Fibroblast of skin of scalp (primary cell): ENCODE data around the gene CHMP2A.
"Not testable (repeated sequence)": the region's sequence is repeated elsewhere in the genome, so short reads cannot be mapped to it uniquely, and the experiment has no call there.

Source experiments
- DNase-seq: peaks from one replicate; pipeline ENCODE4 v3.0.0-alpha.2; 2013

The CHMP2A gene

GRCh38 chr19:58555369-58555885 is 522 bp upstream of the CHMP2A start:
- no peak for DNase-seq

DNA sequence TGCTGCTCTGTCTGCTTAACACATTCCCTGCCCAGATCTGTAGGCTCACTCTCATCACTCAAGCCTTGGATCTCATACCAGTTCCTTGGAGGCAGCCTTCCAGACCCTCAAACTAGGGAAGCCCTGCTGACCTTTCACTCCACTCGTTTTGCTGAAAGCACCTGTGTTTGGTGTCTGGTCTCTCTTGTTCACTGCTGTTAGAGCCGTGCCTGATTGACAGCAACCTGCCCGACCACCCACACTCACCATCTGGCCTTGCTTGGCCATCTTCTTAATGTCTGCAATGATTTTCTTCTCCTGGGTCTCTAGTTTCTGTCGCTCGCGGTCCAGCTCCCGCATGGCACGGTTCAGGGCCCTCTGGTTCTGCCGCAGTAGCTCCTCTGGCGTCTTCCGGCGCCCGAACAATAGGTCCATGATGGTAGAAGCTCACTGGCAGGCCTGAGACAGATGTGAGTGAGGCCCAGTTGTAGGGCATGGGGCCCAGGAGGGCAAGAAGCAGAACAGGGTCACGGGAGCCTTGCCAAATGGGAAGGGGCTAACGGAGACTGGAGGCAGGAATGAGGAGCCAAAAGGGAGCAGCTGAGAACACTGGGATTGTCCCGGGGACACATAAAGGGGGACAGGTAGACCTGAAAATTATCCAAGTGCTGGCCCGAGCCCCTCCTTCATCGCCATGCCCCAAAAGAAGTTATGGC is 959 bp downstream of the CHMP2A start:
- DNase-seq: no peak

- no peak for DNase-seq
These were observed 2.2 kb downstream of the CHMP2A start for GRCh38 chr19:58552655-58553054.

- no peak for DNase-seq
These were observed 3.1 kb downstream of the CHMP2A start for GRCh38 chr19:58551577-58552471.

DNA sequence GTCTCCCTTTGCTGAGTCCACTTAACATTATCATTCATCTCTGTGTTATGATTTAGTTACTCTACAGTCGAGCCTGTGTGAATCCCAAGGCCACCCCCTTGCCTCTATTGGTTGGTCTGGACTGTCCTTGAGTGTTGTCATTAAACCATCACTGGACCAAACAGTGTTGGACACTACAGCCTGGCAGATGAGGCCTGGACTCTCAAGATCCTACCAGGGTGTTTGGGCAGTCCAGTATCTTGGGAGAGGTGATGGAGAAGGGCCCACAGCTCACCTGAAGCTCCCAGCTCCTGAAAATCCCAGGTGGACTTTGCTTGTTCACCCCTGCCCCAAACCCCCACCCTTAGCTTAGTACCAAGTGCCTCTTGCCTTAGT is 3.8 kb downstream of the CHMP2A start:
- no peak for DNase-seq

DNA sequence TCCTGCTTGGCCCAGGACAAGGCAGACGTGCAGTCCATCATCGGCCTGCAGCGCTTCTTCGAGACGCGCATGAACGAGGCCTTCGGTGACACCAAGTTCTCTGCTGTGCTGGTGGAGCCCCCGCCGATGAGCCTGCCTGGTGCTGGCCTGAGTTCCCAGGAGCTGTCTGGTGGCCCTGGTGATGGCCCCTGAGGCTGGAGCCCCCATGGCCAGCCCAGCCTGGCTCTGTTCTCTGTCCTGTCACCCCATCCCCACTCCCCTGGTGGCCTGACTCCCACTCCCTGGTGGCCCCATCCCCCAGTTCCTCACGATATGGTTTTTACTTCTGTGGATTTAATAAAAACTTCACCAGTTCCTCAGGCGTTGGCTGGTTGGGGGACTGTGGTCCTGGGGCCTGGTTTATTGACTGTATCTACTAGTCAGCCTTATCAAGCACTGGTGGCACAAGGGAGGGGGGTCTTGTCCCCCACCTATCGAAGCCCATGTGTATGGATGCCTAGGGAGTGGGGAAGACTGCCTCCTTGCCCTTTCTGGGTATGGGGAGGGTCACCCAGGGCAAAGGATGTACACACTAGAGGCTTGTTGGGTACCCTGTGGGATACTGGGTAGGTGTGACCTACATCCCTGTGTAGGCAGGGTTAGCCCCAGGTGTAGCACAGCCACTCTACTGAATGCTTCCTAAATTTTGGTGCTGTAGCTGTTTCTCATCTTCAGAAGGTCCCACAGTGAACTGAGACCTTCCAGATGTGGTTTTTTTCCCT is 4.4 kb downstream of the CHMP2A start:
- no peak for DNase-seq

GRCh38 chr19:58549664-58550361 is 5.1 kb downstream of the CHMP2A start:
- no peak for DNase-seq

DNA sequence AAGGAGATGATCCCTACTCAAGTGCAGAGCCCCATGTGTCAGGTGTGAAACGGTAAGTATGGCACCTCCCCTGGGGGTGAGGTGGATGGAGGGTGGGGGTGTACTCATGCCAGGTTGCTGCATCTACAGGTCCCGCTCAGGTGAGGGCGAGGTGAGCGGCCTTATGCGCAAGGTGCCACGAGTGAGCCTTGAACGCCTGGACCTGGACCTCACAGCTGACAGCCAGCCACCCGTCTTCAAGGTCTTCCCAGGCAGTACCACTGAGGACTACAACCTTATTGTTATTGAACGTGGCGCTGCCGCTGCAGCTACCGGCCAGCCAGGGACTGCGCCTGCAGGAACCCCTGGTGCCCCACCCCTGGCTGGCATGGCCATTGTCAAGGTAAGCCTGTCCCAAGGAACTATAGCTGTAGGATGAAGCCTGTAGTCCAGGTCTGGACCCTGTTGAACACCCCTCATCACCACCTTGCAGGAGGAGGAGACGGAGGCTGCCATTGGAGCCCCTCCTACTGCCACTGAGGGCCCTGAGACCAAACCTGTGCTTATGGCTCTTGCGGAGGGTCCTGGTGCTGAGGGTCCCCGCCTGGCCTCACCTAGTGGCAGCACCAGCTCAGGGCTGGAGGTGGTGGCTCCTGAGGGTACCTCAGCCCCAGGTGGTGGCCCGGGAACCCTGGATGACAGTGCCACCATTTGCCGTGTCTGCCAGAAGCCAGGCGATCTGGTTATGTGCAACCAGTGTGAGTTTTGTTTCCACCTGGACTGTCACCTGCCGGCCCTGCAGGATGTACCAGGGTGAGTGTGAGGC is 5.8 kb downstream of the CHMP2A start:
- no peak for DNase-seq

DNA sequence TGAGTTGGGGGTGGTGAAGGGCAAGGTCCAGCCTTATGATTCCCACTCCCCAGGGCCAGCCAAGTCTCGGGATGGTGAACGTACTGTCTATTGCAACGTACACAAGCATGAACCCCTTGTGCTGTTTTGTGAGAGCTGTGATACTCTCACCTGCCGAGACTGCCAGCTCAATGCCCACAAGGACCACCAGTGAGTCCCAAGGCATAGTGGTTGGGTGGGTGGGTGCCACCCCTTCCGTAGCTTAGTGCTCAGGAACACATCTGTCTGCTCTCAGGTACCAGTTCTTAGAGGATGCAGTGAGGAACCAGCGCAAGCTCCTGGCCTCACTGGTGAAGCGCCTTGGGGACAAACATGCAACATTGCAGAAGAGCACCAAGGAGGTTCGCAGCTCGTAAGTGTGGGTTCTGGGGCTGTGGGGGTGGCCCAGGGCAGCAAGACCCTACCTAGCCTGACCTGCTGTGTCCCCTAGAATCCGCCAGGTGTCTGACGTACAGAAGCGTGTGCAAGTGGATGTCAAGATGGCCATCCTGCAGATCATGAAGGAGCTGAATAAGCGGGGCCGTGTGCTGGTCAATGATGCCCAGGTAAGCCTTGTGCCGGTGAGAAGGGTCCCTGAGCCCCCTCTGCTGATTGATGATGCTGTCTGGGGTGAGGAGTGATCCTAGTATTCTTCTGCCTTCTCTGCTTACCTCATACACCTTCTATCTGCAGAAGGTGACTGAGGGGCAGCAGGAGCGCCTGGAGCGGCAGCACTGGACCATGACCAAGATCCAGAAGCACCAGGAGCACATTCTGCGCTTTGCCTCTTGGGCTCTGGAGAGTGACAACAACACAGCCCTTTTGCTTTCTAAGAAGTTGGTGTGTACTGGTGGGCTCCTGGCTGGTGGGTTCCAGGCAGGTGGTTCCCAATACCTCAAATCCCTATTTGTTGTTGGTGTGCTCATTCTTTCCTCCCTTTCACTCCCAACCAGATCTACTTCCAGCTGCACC is 7.3 kb downstream of the CHMP2A start:
- no peak for DNase-seq

DNA sequence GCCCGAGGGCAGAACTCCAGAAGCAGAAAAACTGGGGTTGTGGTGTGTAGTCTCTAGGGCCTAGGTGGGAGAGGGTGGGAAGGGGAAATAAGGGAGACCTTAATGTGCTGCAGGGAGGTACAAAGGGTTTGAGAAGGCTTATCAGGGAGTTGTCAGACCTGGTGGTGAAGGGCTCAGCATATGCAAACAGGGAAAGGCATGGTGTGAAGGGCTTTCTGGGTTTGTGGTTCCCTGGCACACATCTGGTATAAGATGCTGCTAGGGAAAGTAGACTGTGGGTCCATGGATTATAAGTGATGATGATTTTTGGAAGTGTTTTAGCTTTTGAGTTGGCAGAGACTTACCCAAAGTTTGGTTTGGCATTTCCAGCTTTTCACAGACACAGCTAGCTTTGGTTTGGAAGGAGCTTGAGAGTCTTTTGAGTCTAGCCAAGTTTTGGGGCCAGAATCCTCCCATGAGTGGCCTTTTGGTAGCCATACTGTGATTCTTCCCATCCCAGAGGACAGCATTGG is 8.8 kb downstream of the CHMP2A start:
- no peak for DNase-seq

DNA sequence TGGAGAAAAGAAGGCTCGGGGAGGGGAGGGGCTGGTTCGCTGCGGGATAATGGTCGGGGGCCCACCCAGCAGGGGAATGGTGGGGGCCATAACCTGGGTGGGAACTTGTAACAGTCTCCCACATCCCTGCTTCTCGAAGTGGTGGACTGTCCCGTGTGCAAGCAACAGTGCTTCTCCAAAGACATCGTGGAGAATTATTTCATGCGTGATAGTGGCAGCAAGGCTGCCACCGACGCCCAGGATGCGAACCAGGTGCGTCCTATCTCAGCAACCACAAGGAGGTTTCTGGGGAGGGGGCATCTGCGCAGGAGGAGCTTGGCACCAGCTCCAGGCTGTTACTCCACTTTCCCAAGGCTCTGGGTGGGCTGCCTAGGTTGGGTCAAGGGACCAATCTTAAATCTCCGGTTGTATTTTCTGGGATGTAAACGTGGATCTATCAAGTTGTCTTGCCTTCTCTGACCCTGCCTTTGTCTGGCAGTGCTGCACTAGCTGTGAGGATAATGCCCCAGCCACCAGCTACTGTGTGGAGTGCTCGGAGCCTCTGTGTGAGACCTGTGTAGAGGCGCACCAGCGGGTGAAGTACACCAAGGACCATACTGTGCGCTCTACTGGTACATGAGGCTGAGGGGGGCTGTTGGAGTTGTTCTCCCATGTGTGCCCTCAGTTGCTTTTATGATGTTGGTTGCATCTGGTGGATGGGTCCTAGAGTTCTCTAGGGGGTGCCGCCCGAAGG is 9.5 kb downstream of the CHMP2A start:
- no peak for DNase-seq

GRCh38 chr19:58544591-58545285 is 10.2 kb downstream of the CHMP2A start:
- DNase-seq: peak; percentile 71

DNA sequence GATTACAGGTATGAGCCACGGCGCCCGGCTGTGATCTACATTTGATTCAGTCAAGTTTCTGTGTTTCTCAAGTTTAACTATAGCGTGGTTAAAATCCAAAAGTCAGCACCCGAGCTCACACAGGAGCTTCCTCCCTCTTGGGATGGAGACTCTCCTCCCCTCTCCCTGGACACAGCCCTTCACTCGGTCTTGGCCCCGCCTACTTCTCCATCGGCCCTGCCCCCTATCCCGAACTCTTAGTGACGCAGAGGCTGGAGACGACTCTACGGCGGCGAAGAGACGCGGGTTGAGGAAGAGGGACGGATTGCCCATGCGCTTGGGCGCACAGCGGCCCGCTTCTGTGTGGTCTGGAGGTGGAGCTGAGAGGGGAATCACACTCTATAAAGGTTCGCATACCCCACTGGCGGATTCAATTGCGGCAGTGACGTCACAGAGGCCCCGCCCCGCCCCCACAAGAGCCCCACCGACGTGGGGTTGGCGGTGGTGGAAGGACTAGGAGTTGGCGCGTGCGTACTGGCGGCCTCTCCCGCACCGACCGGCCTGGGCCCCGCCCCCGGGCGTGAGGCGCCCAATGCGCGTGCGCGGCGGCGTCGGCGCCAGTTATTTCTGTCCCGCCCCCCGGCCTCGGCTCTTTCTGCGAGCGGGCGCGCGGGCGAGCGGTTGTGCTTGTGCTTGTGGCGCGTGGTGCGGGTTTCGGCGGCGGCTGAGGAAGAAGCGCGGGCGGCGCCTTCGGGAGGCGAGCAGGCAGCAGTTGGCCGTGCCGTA is 10.9 kb downstream of the CHMP2A start, which contains the start of gene TRIM28:
Gene TRIM28 (plus strand): TSS at position 239 of the 765 bp plus-strand sequence. CDS start 694 bp downstream, outside the sequence.
- DNase-seq: peak; percentile 100

GRCh38 chr19:58542641-58543372 is 12.1 kb downstream of the CHMP2A start:
- DNase-seq: not testable (repeated sequence)

GRCh38 chr19:58539169-58539559 is 15.7 kb downstream of the CHMP2A start:
- DNase-seq: not testable (repeated sequence)

GRCh38 chr19:58538257-58539168 is 16.4 kb downstream of the CHMP2A start:
- DNase-seq: no peak
